ENCODE results near the gene PRAMEF13.
A peak's percentile ranks its signal among the peaks of the same experiment; 100 is the strongest.
"Not testable (repeated sequence)": the region's sequence is repeated elsewhere in the genome, so short reads cannot be mapped to it uniquely, and the experiment has no call there.

Gene PRAMEF13

GRCh38 chr1:13201309-13201708 lies at the start of gene PRAMEF13:
Gene PRAMEF13 (minus strand): TSS chr1:13201409. CDS start chr1:13199589, 1,820 bp downstream.
- DNase-seq (ENCODE audit: low spot score) = not testable (repeated sequence)

DNA sequence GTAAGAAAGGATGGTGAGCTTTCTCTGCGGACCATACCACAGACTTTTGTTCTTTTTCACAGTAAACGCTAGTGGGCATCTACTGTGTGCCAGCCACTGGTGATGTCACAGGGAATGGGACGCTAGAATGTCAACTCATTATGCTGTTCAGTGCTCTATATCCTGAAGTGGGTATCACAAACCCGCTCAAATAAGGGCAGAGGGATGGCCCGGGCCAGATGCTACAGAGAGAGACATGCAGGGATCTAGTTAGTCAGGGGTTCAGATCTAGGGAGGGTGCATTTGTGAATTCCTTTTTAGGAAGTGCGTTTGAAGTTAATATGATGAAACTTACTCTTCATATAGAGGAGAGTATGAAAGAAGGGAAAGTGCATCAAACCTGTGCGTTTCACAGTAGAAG lies 45.9 kb upstream of the PRAMEF13 start:
- not testable (repeated sequence) for DNase-seq (ENCODE audit: low spot score)

DNA sequence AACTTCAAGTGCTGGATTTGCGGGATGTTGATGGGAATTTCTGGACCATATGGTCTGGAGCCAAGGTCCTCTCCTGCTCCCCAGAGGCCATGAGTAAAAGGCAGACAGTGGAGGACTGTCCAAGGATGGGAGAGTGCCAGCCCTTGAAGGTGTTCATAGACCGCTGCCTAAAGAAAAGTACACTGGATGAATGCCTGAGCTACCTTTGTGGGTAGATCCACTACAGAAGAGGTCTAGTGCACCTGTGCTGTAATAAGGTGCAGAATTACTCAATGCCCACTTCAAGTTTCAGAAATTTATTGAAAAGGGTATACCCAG lies 45.3 kb upstream of the PRAMEF13 start:
- not testable (repeated sequence) for DNase-seq (ENCODE audit: low spot score)

DNA sequence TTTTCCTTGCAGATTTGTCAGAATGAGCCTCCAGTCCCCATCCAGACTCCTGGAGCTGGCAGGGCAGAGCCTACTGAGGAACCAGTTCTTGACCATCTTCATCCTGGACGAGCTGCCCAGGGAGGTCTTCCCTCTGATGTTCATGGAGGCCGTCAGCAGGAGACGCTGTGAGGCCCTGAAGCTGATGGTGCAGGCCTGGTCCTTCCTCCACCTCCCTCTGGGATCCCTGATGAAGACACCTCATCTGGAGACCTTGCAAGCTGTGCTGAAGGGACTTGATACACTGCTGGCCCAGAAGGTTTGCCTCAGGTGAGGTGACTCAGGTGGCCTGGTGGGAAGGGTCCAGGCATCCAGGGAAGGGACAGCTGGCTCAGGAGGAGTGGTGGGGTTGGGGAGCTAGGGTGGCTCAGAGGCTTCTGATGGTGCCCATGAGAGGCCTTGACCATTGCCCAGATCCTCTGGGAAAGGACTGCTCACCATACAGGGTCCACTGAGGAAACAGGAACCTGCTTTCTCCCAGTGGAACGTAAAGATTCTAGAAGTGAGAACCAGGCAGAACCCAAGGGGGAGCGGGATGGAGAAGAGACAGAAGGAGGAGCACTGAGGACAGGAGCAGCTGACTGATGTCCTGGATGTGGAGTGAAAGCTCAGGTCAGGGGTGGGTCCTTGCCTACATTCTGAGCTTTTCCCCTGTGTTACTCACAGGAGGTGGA lies 44.8 kb upstream of the PRAMEF13 start:
- not testable (repeated sequence) for DNase-seq (ENCODE audit: low spot score)

DNA sequence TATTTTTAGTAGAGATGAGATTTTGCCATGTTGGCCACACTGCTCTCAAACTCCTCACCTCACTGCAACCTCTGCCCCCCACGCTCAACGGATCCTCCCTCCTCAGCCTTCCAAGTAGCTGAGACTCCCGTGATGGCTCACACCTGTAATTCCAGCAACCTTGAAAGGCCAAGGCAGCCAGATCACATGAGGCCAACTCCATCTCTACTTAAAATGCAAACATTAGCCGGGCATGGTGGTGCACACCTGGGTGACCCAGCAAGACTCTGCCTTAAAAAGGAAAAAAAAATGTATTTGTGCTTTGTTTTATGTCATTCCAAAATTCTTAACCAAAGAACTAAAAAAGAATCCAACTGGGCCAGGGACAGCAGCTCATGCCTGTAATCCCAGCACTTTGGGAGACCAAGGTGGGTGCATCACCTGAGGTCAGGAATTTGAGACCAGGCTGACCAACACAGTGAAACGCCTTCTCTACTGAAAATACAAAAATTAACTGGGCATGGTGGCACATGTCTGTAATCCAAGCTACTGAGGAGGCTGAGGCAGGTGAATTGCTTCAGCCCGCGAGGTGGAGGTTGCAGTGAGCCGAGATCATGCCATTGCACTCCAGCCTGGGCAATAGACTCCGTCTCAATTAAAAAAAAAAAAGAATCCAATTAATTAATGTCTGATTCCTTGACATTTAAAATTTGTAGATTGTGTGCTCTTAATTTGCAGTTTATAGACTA lies 42.5 kb upstream of the PRAMEF13 start:
- DNase-seq (ENCODE audit: low spot score) = not testable (repeated sequence)

DNA sequence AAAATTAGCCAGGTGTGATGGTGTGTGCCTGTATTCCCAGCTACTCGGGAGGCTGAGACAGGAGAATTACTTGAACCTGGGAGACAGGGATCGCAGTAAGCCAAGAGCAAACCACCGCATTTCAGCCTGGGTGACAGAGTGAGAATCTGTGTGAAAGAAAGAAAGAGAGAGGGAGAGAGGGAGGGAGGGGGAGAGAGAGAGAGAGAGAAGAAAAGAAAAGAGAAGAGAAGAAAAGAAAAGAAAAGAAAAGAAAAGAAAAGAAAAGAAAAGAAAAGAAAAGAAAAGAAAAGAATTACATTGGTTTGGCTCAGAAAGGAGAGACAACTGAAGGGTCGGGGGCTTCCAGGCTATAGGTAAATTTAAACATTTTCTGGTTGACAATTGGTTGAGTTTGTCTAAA lies 38.4 kb upstream of the PRAMEF13 start:
- not testable (repeated sequence) for DNase-seq (ENCODE audit: low spot score)

- DNase-seq (ENCODE audit: low spot score) = not testable (repeated sequence)
These were observed 36.4 kb upstream of the PRAMEF13 start for GRCh38 chr1:13237572-13237971.

GRCh38 chr1:13234057-13234456 lies 32.8 kb upstream of the PRAMEF13 start:
- DNase-seq (ENCODE audit: low spot score) = not testable (repeated sequence)

DNA sequence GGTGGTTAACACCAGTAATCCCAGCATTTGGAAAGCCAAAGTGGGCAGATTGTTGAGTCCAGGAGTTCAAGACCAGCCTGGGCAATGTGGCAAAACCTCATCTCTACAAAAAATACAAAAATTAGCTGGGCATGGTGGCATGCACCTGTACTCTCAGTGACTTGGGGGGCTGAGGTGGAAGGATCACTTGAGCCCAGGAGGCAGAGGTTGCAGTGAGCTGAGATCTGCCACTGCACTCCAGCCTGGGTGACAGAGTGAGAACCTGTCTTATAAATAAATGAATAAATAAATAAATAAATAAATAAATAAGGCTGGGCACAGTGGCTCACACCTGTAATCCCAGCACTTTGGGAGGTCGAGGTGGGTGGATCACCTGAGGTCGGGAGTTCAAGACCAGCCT lies 30.8 kb upstream of the PRAMEF13 start:
- DNase-seq (ENCODE audit: low spot score) = not testable (repeated sequence)

- not testable (repeated sequence) for DNase-seq (ENCODE audit: low spot score)
These were observed 30.0 kb upstream of the PRAMEF13 start for GRCh38 chr1:13231061-13231750.

- DNase-seq (ENCODE audit: low spot score) = not testable (repeated sequence)
These were observed 29.4 kb upstream of the PRAMEF13 start for GRCh38 chr1:13230601-13231000.

- not testable (repeated sequence) for DNase-seq (ENCODE audit: low spot score)
These were observed 28.9 kb upstream of the PRAMEF13 start for GRCh38 chr1:13230096-13230495.

DNA sequence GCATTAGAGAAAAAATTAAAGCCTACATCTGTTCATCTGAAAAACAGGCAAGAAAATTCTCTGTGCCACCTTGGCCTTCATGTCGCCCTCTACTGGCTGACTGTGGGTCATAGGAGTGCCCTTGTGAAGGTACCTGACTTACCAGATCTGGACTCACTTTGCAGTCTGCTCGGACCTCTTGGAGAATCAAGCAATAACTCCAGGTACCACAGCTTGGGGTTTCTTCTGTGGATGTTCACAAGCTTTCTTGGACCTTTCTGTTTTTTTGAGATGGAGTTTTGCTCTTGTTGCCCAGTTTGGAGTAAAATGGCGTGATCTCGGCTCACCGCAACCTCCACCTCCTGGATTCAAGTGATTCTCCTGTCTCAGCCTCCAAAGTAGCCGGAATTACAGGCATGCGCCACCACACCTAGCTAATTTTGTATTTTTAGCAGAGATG lies 27.2 kb upstream of the PRAMEF13 start:
- DNase-seq (ENCODE audit: low spot score) = peak; percentile 16

- not testable (repeated sequence) for DNase-seq (ENCODE audit: low spot score)
These were observed 26.3 kb upstream of the PRAMEF13 start for GRCh38 chr1:13227271-13228055.

GRCh38 chr1:13225675-13226204 lies 24.5 kb upstream of the PRAMEF13 start, which contains the start of gene PRAMEF18:
Gene PRAMEF18 (minus strand): TSS chr1:13226154. CDS start chr1:13226106, 48 bp downstream.
- DNase-seq (ENCODE audit: low spot score) = not testable (repeated sequence)

- DNase-seq (ENCODE audit: low spot score) = no peak
These were observed 23.4 kb upstream of the PRAMEF13 start for GRCh38 chr1:13224480-13225060.

DNA sequence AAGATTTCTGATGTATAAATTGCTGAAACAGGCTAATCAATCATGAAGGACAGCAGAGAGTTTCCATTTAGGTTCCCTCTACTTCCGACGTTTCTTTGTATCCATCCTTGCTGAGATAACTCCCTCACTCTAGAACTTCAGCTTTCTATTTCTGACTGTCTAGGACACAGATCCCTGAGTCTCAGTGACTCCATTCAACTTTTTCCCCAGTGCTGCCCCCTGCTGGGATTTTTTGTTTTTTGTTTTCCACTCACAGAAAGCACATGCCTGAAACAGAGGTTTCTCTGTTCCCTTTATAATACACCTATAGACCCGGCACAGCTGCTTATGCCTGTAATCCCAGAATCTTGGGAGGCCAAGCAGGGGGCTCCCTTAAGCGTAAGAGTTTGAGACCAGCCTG lies 21.6 kb upstream of the PRAMEF13 start:
- DNase-seq (ENCODE audit: low spot score) = not testable (repeated sequence)

GRCh38 chr1:13219203-13219602 lies 18.0 kb upstream of the PRAMEF13 start:
- DNase-seq (ENCODE audit: low spot score) = not testable (repeated sequence)

GRCh38 chr1:13216619-13217018 lies 15.4 kb upstream of the PRAMEF13 start:
- DNase-seq (ENCODE audit: low spot score) = not testable (repeated sequence)

- DNase-seq (ENCODE audit: low spot score) = not testable (repeated sequence)
These were observed 7.5 kb upstream of the PRAMEF13 start for GRCh38 chr1:13208712-13209111.

- DNase-seq (ENCODE audit: low spot score) = not testable (repeated sequence)
These were observed 29.7 kb downstream of the PRAMEF13 start, which contains the start of gene PRAMEF9 for GRCh38 chr1:13171548-13171947. Gene PRAMEF9 (plus strand): TSS chr1:13171848. CDS start chr1:13175281, 3,433 bp downstream.
